ENCODE measurements around the gene ZNF791.

ZNF791 gene

GRCh38 chr19:12669270-12670158 is 58.8 kb downstream of the ZNF791 start:
- Histone ChIP-seq H3K27ac (ENCODE audit: poor library complexity, severe bottlenecking) (peak overlapping the region; percentile 76), H3K27me3 (ENCODE audit: insufficient read depth, poor library complexity, severe bottlenecking) (no peaks in the 10 kb centered on the region), H3K36me3 (ENCODE audit: low read depth) (peaks cover 28% of the 10 kb centered on the region), H3K4me1 (ENCODE audit: insufficient read depth, poor library complexity, severe bottlenecking) (no peaks in the 10 kb centered on the region), H3K4me3 (ENCODE audit: severe bottlenecking) (peak overlapping the region; percentile 82), H3K9me3 (ENCODE audit: severe bottlenecking) (no peaks in the 10 kb centered on the region)
- DNase-seq (ENCODE audit: low spot score) (no peak), ATAC-seq (ENCODE audit: low read depth) (peak; percentile 22)
- no peak for TF ChIP-seq CTCF (IDR thresholded peaks at IDR 0.05; ENCODE audit: poor library complexity, severe bottlenecking)

- ATAC-seq (ENCODE audit: low read depth) = no peak
These were observed 59.6 kb downstream of the ZNF791 start for GRCh38 chr19:12670159-12670928.

GRCh38 chr19:12672744-12673143 is 62.0 kb downstream of the ZNF791 start:
- H3K4me1 ChIP-seq (ENCODE audit: insufficient read depth, poor library complexity, severe bottlenecking) = no peaks in the 10 kb centered on the region
- ATAC-seq (ENCODE audit: low read depth) = no peak
- TF ChIP-seq CTCF (IDR thresholded peaks at IDR 0.05; ENCODE audit: poor library complexity, severe bottlenecking) = no peak
- H3K27ac ChIP-seq (ENCODE audit: poor library complexity, severe bottlenecking) = no peak overlapping the region
- no peak for DNase-seq (ENCODE audit: low spot score)
- H3K27me3 ChIP-seq (ENCODE audit: insufficient read depth, poor library complexity, severe bottlenecking) = no peaks in the 10 kb centered on the region
- no peak overlapping the region for H3K4me3 ChIP-seq (ENCODE audit: severe bottlenecking)
- H3K36me3 ChIP-seq (ENCODE audit: low read depth) = peaks cover 58% of the 10 kb centered on the region
- H3K9me3 ChIP-seq (ENCODE audit: severe bottlenecking) = no peaks in the 10 kb centered on the region

More at GRCh38 chr19:12670159-12670928, 59.6 kb downstream of the ZNF791 start:
- TF ChIP-seq CTCF (IDR thresholded peaks at IDR 0.05; ENCODE audit: poor library complexity, severe bottlenecking) = no peak
- H3K27ac ChIP-seq (ENCODE audit: poor library complexity, severe bottlenecking) = peak overlapping the region; percentile 76
- H3K4me1 ChIP-seq (ENCODE audit: insufficient read depth, poor library complexity, severe bottlenecking) = no peaks in the 10 kb centered on the region
- peak overlapping the region; percentile 82 for H3K4me3 ChIP-seq (ENCODE audit: severe bottlenecking)
- no peaks in the 10 kb centered on the region for H3K27me3 ChIP-seq (ENCODE audit: insufficient read depth, poor library complexity, severe bottlenecking)
- DNase-seq (ENCODE audit: low spot score) = no peak
- peaks cover 36% of the 10 kb centered on the region for H3K36me3 ChIP-seq (ENCODE audit: low read depth)
- no peaks in the 10 kb centered on the region for H3K9me3 ChIP-seq (ENCODE audit: severe bottlenecking)

GRCh38 chr19:12675399-12675798 is 64.7 kb downstream of the ZNF791 start:
- TF ChIP-seq CTCF (IDR thresholded peaks at IDR 0.05; ENCODE audit: poor library complexity, severe bottlenecking) = no peak
- H3K9me3 ChIP-seq (ENCODE audit: severe bottlenecking) = no peaks in the 10 kb centered on the region

More at GRCh38 chr19:12675399-12675798, 64.7 kb downstream of the ZNF791 start:
- Histone ChIP-seq H3K27ac (ENCODE audit: poor library complexity, severe bottlenecking) (no peak overlapping the region), H3K36me3 (ENCODE audit: low read depth) (peaks cover 71% of the 10 kb centered on the region), H3K4me1 (ENCODE audit: insufficient read depth, poor library complexity, severe bottlenecking) (no peaks in the 10 kb centered on the region), H3K4me3 (ENCODE audit: severe bottlenecking) (no peak overlapping the region), H3K27me3 (ENCODE audit: insufficient read depth, poor library complexity, severe bottlenecking) (no peaks in the 10 kb centered on the region)
- DNase-seq (ENCODE audit: low spot score) = no peak
- ATAC-seq (ENCODE audit: low read depth) = no peak

Measured in RWPE2 (cell line).